Uterus (tissue), 4 donors: ENCODE results near the gene TNFAIP8L3. TPM values are rescaled to one million over a fixed set of nuclear protein-coding genes. Genes with fewer than 3 reads are reported as not detected.

Source experiments
- DNase-seq, 2 donors: peaks; one replicate each; pipeline ENCODE4 v3.0.0-alpha.2; 2019 to 2020
- H3K27ac ChIP-seq, 2 donors: fragments of 200-600 bp; sonication (generic); 1 replicate in 1 of 2; 2 replicates in 1 of 2; pipeline ENCODE4 v1.5.1; 2016 to 2018
- H3K27me3 ChIP-seq, 2 donors: fragments of 200-600 bp; sonication (generic); one replicate each; pipeline ENCODE4 v1.5.1; 2018 to 2019; ENCODE audit warnings: control low read depth in 1 of 2
- H3K36me3 ChIP-seq, 2 donors: fragments of 200-600 bp; sonication (generic); one replicate each; pipeline ENCODE4 v1.5.1; 2019; ENCODE audit warnings: control low read depth in 1 of 2
- H3K4me1 ChIP-seq, 2 donors: fragments of 200-600 bp; sonication (generic); one replicate each; pipeline ENCODE4 v1.5.1; 2018 to 2019; ENCODE audit warnings: control low read depth in 1 of 2
- H3K4me3 ChIP-seq, 2 donors: fragments of 200-600 bp; sonication (generic); 1 replicate in 1 of 2; 2 replicates in 1 of 2; pipeline ENCODE4 v1.5.1; 2018 to 2019; ENCODE audit warnings: mild to moderate bottlenecking in 1 of 2
- H3K9me3 ChIP-seq, 2 donors: fragments of 200-600 bp; sonication (generic); one replicate each; pipeline ENCODE4 v1.5.1; 2019; ENCODE audit warnings: control low read depth in 1 of 2
- POLR2A ChIP-seq, 2 donors: fragments of 450-650 bp; IDR thresholded peaks; one replicate each; pipeline ENCODE4 v1.6.1; 2016; ENCODE audit warnings: antibody characterized with exemption in 2 of 2, mild to moderate bottlenecking in 1 of 2, moderate library complexity in 1 of 2
- intact Hi-C: fragments of 100-400 bp; cut with DNase I; formaldehyde crosslinking; loops from one replicate; pipeline ENCODE4 v1.15.1; 2023; ENCODE audit warnings: low total_unique reads
- total RNA-seq, 4 donors: library from RNA; depleted of rRNA in 3 of 4; stranded (reverse); fragments of >200 nt in 3 of 4; gene quantifications; one replicate each; pipeline versions ENCODE4 v1.1.0 to v1.2.4, GENCODE V29; 2014 to 2023
- TF ChIP-seq, protein P1 (sequence below), 4 experiments: fragments of 200-600 bp in 2 of 4; fragments of 450-650 bp in 2 of 4; sonication (generic) in 2 of 4; IDR thresholded peaks; one replicate each; pipeline ENCODE4 v1.5.1; 2016 to 2019; ENCODE audit warnings: antibody characterized with exemption in 4 of 4, mild to moderate bottlenecking in 2 of 4, moderate library complexity in 1 of 4
- donor health status: DM: yes; HTN: yes; CAD: no.

TNFAIP8L3 gene
- total RNA-seq, 4 donors from 2014 or later = 20.0 to 173 (median 43.2) TPM

GRCh38 chr15:51023499-51023898 lies 71.2 kb downstream of the TNFAIP8L3 start:
- TF ChIP-seq POLR2A (IDR thresholded peaks at IDR 0.05) = no peak
- TF ChIP-seq, protein P1, sequence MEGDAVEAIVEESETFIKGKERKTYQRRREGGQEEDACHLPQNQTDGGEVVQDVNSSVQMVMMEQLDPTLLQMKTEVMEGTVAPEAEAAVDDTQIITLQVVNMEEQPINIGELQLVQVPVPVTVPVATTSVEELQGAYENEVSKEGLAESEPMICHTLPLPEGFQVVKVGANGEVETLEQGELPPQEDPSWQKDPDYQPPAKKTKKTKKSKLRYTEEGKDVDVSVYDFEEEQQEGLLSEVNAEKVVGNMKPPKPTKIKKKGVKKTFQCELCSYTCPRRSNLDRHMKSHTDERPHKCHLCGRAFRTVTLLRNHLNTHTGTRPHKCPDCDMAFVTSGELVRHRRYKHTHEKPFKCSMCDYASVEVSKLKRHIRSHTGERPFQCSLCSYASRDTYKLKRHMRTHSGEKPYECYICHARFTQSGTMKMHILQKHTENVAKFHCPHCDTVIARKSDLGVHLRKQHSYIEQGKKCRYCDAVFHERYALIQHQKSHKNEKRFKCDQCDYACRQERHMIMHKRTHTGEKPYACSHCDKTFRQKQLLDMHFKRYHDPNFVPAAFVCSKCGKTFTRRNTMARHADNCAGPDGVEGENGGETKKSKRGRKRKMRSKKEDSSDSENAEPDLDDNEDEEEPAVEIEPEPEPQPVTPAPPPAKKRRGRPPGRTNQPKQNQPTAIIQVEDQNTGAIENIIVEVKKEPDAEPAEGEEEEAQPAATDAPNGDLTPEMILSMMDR (IDR thresholded peaks at IDR 0.05) = no peak
- Histone ChIP-seq H3K27ac (no peak overlapping the region), H3K4me1 (no peaks in the 10 kb centered on the region), H3K4me3 (no peak overlapping the region), H3K36me3 (no peaks in the 10 kb centered on the region), H3K9me3 (no peaks in the 10 kb centered on the region), H3K27me3 (no peaks in the 10 kb centered on the region)
- no peak for DNase-seq
- intact Hi-C loops = no loop called here

DNA sequence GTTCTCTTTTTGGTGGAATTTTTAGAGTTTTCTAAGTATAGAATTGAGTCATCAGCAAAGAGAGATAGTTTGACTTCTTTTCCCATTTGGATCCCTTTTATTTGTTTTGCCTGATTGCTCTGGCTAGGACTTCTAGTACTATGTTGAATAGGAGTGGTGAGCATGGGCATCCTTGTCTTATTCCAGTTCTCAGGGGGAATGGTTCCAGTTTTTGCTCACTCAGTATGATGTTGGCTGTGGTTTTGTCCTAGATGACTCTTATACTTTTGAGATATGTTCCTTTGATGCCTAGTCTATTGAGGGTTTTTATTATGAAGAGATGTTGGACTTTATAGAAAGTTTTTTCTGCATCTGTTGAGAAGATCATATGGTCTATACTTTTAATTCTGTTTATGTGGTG lies 72.5 kb downstream of the TNFAIP8L3 start:
- H3K9me3 ChIP-seq = no peaks in the 10 kb centered on the region
- no peak overlapping the region for H3K27ac ChIP-seq
- H3K36me3 ChIP-seq = no peaks in the 10 kb centered on the region
- TF ChIP-seq, protein P1 (IDR thresholded peaks at IDR 0.05) = no peak
- TF ChIP-seq POLR2A (IDR thresholded peaks at IDR 0.05) = no peak
- intact Hi-C loops = no loop called here
- no peak for DNase-seq
- no peaks in the 10 kb centered on the region for H3K4me1 ChIP-seq
- H3K4me3 ChIP-seq = no peak overlapping the region
- no peaks in the 10 kb centered on the region for H3K27me3 ChIP-seq

- Histone ChIP-seq H3K27ac (no peak overlapping the region), H3K4me1 (no peaks in the 10 kb centered on the region), H3K36me3 (no peaks in the 10 kb centered on the region), H3K4me3 (no peak overlapping the region), H3K9me3 (no peaks in the 10 kb centered on the region), H3K27me3 (no peaks in the 10 kb centered on the region)
- TF ChIP-seq, protein P1 (IDR thresholded peaks at IDR 0.05) = no peak
- TF ChIP-seq POLR2A (IDR thresholded peaks at IDR 0.05) = no peak
- intact Hi-C loops = no loop called here
- no peak for DNase-seq
Measured at GRCh38 chr15:51016615-51017014, 78.1 kb downstream of the TNFAIP8L3 start.

DNA sequence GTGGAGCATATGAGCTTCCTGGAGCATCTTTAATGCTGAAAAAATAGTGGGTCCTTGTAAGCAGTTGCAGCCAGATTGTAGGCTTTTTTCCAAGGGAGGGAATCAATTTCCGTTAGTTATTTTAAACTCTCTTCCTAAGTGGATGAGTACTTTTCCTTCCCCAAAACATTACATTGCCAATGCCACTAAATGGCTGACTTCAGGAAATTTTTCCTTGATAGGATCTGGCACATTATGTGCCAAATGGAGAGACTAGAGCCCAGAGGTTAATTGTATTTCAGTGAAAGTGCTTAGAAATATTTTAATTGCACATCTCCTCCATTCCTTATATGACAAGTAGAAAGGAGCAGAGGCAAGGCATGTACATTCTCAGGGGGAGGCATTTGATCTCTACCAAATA lies 83.5 kb downstream of the TNFAIP8L3 start:
- no peak for DNase-seq
- Histone ChIP-seq H3K27ac (no peak overlapping the region), H3K4me3 (no peak overlapping the region)

DNA sequence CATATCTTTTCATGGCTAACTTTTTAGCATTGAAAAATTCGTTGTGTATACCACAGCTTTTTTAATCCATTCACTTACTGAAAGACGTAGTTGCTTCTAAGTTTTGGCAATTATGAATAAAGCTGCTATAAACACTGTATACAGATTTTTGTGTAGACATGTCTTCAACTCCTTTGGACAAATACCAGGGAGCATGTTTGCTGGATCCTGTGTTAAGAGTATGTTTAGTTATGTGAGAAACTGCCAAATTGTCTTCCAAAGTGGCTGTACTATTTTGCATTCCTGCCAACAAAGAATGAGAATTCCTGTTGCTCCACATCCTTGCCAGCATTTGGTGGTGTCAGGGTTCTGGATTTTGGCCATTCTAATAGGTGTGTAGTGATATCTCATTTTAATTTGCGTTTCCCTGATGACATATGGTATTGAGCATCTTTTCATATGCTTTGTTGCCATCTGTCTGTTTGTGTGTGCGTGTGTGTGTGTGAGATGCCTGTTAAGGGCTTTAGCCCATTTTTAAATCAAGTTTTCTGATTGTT lies 87.5 kb downstream of the TNFAIP8L3 start:
- DNase-seq = no peak
- no peaks in the 10 kb centered on the region for H3K4me1 ChIP-seq
- no peaks in the 10 kb centered on the region for H3K27me3 ChIP-seq
- no peaks in the 10 kb centered on the region for H3K9me3 ChIP-seq
- H3K27ac ChIP-seq = no peak overlapping the region
- H3K4me3 ChIP-seq = no peak overlapping the region
- TF ChIP-seq, protein P1 (IDR thresholded peaks at IDR 0.05) = no peak
- TF ChIP-seq POLR2A (IDR thresholded peaks at IDR 0.05) = no peak
- no peaks in the 10 kb centered on the region for H3K36me3 ChIP-seq
- intact Hi-C loops = no loop called here

More for the DNA sequence above, 83.5 kb downstream of the TNFAIP8L3 start:
- intact Hi-C loops = no loop called here
- Histone ChIP-seq H3K36me3 (no peaks in the 10 kb centered on the region), H3K9me3 (no peaks in the 10 kb centered on the region), H3K4me1 (no peaks in the 10 kb centered on the region), H3K27me3 (no peaks in the 10 kb centered on the region)
- TF ChIP-seq, protein P1 (IDR thresholded peaks at IDR 0.05) = no peak
- no peak for TF ChIP-seq POLR2A (IDR thresholded peaks at IDR 0.05)

Other genes with a start within 250 kb of the TNFAIP8L3 start
- gene AP4E1, start 186.2 kb downstream of the TNFAIP8L3 start, total RNA-seq = 10 to 100 TPM in 2 of 4 donors, 1 to 10 TPM in 2; 4.1 to 20.5 (median 12.3) TPM
- not detected for gene CYP19A1, start 243.7 kb upstream of the TNFAIP8L3 start, total RNA-seq
- gene GLDN, start 246.7 kb upstream of the TNFAIP8L3 start, total RNA-seq = 10 to 100 TPM in 1 of 4 donors, 1 to 10 TPM in 2, under 1 TPM in 1; 0.77 to 11.8 (median 3.7) TPM